Cardiac fibroblast (primary cell): Measurements from ENCODE around the gene TNPO3.
"Not testable (repeated sequence)": the region's sequence is repeated elsewhere in the genome, so short reads cannot be mapped to it uniquely, and the experiment has no call there.

Source experiments
- DNase-seq, 2 donors: peaks; one replicate each; pipeline versions ENCODE4 v3.0.0 to v3.0.0-alpha.2; 2010; ENCODE audit warnings: low read depth in 2 of 2
- H3K4me3 ChIP-seq, 2 donors: replicated peaks in 1 of 2; 1 replicate in 1 of 2; 2 replicates in 1 of 2; pipeline ENCODE4 v1.5.1; 2011; ENCODE audit warnings: low read depth in 2 of 2, low read length in 2 of 2, mild to moderate bottlenecking in 2 of 2, moderate library complexity in 1 of 2
- CTCF ChIP-seq: IDR thresholded peaks from one replicate; pipeline ENCODE4 v1.5.1; 2011; ENCODE audit warnings: low read depth, mild to moderate bottlenecking, low read length, inconsistent platforms

Gene TNPO3

GRCh38 chr7:128945668-128946366, 109.1 kb downstream of the TNPO3 start:
- H3K4me3 ChIP-seq = no peak overlapping the region
- TF ChIP-seq CTCF = no peak
- DNase-seq = no peak

- no peak for DNase-seq
- H3K4me3 ChIP-seq = no peak overlapping the region
- TF ChIP-seq CTCF = no peak
Measured at GRCh38 chr7:128944487-128945236, 110.2 kb downstream of the TNPO3 start.

GRCh38 chr7:128943251-128943650, 111.7 kb downstream of the TNPO3 start:
- H3K4me3 ChIP-seq, DNase-seq: not testable (repeated sequence)

GRCh38 chr7:128941946-128942526, 112.9 kb downstream of the TNPO3 start:
- TF ChIP-seq CTCF = no peak
- DNase-seq = no peak
- H3K4me3 ChIP-seq = no peak overlapping the region

GRCh38 chr7:128941323-128941890, 113.5 kb downstream of the TNPO3 start:
- no peak for TF ChIP-seq CTCF
- H3K4me3 ChIP-seq = no peak overlapping the region
- no peak for DNase-seq

- no peak for DNase-seq
- no peak overlapping the region for H3K4me3 ChIP-seq
- no peak for TF ChIP-seq CTCF
Measured at GRCh38 chr7:128940494-128941322, 114.2 kb downstream of the TNPO3 start.
